Neuronal stem cell (in vitro differentiated cells): ENCODE measurements around the gene CSF2RB.

Source experiments
- DNase-seq: peaks from one replicate; pipeline ENCODE4 v3.0.0-alpha.2; 2013; ENCODE audit warnings: low spot score
- H2AFZ ChIP-seq: one replicate; pipeline ENCODE4 v1.6.1; 2013; ENCODE audit warnings: mild to moderate bottlenecking, low read length, inconsistent platforms
- H2AK5ac ChIP-seq: 2 replicates; pipeline ENCODE4 v1.6.1; 2013; ENCODE audit warnings: low read depth, mild to moderate bottlenecking, inconsistent platforms, low read length, moderate library complexity, mixed read lengths
- H2BK120ac ChIP-seq: 2 replicates; pipeline ENCODE4 v1.6.1; 2013; ENCODE audit warnings: low read depth, mild to moderate bottlenecking, inconsistent platforms, low read length, moderate library complexity, mixed read lengths
- H2BK12ac ChIP-seq: one replicate; pipeline ENCODE4 v1.6.1; 2013; ENCODE audit warnings: low read length, inconsistent platforms
- H2BK15ac ChIP-seq: 2 replicates; pipeline ENCODE4 v1.6.1; 2013; ENCODE audit warnings: mild to moderate bottlenecking, low read length, inconsistent platforms, mixed read lengths
- H2BK5ac ChIP-seq: one replicate; pipeline ENCODE4 v1.6.1; 2013; ENCODE audit warnings: inconsistent platforms, mild to moderate bottlenecking, low read length, moderate library complexity
- H3K14ac ChIP-seq: one replicate; pipeline ENCODE4 v1.6.1; 2013; ENCODE audit warnings: low read length, inconsistent platforms
- H3K18ac ChIP-seq: 2 replicates; pipeline ENCODE4 v1.6.1; 2013; ENCODE audit warnings: low read length, inconsistent platforms
- H3K23ac ChIP-seq: 2 replicates; pipeline ENCODE4 v1.6.1; 2013; ENCODE audit warnings: low read depth, mild to moderate bottlenecking, mixed read lengths, low read length, inconsistent platforms; ENCODE audit not compliant: poor library complexity
- H3K27ac ChIP-seq: replicated peaks from 3 replicates; pipeline ENCODE4 v1.5.1; 2013; ENCODE audit warnings: low read length, inconsistent platforms
- H3K27me3 ChIP-seq, 3 experiments: 2 replicates each; pipeline ENCODE4 v1.6.1; 2013; ENCODE audit warnings: low read length in 3 of 3, mild to moderate bottlenecking in 2 of 3, inconsistent platforms in 1 of 3, low read depth in 1 of 3, mixed read lengths in 1 of 3, moderate library complexity in 1 of 3; ENCODE audit not compliant: control insufficient read depth in 3 of 3, insufficient read depth in 3 of 3
- H3K36me3 ChIP-seq, 2 donors: replicated peaks in 1 of 2; 2 replicates each; pipeline ENCODE4 v1.6.1; 2013; ENCODE audit warnings: low read length in 2 of 2; ENCODE audit not compliant: control insufficient read depth in 2 of 2, insufficient read depth in 2 of 2
- H3K4ac ChIP-seq: 2 replicates; pipeline ENCODE4 v1.6.1; 2013; ENCODE audit warnings: inconsistent platforms, mild to moderate bottlenecking, low read length, moderate library complexity
- H3K4me1 ChIP-seq, 2 donors: 1 replicate in 1 of 2; 2 replicates in 1 of 2; pipeline ENCODE4 v1.6.1; 2013; ENCODE audit warnings: low read length in 2 of 2, low read depth in 1 of 2; ENCODE audit not compliant: control insufficient read depth in 2 of 2, insufficient read depth in 1 of 2
- H3K4me2 ChIP-seq: one replicate; pipeline ENCODE4 v1.6.1; 2013; ENCODE audit warnings: mild to moderate bottlenecking, low read length, inconsistent platforms; ENCODE audit not compliant: insufficient read depth, poor library complexity, severe bottlenecking
- H3K4me3 ChIP-seq, 2 donors: 2 replicates each; pipeline ENCODE4 v1.5.1; 2013; ENCODE audit warnings: low read length in 2 of 2, mild to moderate bottlenecking in 2 of 2, inconsistent platforms in 1 of 2, moderate library complexity in 1 of 2
- H3K79me1 ChIP-seq: one replicate; pipeline ENCODE4 v1.6.1; 2013; ENCODE audit warnings: low read depth, mild to moderate bottlenecking, inconsistent platforms, low read length, moderate library complexity
- H3K9ac ChIP-seq: one replicate; pipeline ENCODE4 v1.6.1; 2013; ENCODE audit warnings: mild to moderate bottlenecking, low read depth, low read length, inconsistent platforms; ENCODE audit not compliant: poor library complexity
- H3K9me3 ChIP-seq, 2 donors: replicated peaks in 1 of 2; 2 replicates each; pipeline versions ENCODE3 to v1.6.1; 2013; ENCODE audit warnings: low read length in 2 of 2, mild to moderate bottlenecking in 2 of 2, inconsistent platforms in 1 of 2, low read depth in 1 of 2, mixed read lengths in 1 of 2, moderate library complexity in 1 of 2; ENCODE audit not compliant: control insufficient read depth in 2 of 2, insufficient read depth in 1 of 2
- H4K8ac ChIP-seq: one replicate; pipeline ENCODE4 v1.6.1; 2013; ENCODE audit warnings: low read depth, mild to moderate bottlenecking, inconsistent platforms, low read length, moderate library complexity
- H4K91ac ChIP-seq: one replicate; pipeline ENCODE4 v1.6.1; 2013; ENCODE audit warnings: low read length, low read depth, mild to moderate bottlenecking, inconsistent platforms; ENCODE audit not compliant: poor library complexity
- WGBS, 2 donors: extraction: QIAGEN DNeasy Blood & Tissue Kit; methylation state at CpG; one replicate each; pipeline ENCODE4 v1.1.7; 2013; ENCODE audit warnings: missing lambda C conversion rate in 2 of 2, mixed read lengths in 1 of 2; ENCODE audit not compliant: insufficient read length in 2 of 2, insufficient replicate concordance in 1 of 2; ENCODE audit errors: extremely low coverage in 2 of 2; 5-methylcytosine and 5-hydroxymethylcytosine counted together

CSF2RB gene

DNA sequence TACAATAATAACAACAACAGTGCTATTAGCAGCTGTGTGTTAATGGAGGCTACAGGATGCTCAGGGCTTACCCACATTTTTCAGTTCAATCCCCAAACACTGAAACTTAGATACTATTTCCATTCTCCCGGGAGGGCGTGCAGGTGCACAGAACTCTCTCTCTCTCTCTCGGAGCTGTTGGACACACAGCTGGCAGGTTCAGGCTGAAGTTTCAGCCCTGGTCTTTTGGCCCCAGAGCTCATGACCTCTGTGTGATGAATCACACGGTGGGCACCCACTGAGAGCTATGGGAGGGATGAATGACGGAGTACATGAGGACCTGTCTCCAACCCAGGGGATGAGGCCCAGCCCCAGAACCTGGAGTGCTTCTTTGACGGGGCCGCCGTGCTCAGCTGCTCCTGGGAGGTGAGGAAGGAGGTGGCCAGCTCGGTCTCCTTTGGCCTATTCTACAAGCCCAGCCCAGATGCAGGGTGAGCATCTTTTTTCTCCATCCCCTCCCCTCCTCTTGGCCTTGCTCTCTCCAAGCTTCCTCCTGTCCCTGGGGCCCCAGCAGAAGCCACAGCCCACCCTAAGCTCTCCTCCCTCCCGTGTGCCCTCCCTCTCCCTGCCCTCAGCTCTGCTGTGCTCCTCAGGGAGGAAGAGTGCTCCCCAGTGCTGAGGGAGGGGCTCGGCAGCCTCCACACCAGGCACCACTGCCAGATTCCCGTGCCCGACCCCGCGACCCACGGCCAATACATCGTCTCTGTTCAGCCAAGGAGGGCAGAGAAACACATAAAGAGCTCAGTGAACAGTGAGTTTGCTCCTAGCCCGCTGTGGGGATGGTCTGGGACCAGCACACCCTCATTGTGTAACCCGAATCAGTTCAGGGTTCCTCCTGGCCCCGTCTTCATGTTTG, 16.9 kb downstream of the CSF2RB start:
- H3K4me1 ChIP-seq: peaks cover 0 to 7% of the 10 kb centered on the region in 2 donors
- H3K18ac ChIP-seq: peak overlapping the region; percentile 6
- H2AFZ ChIP-seq: peak overlapping the region; percentile 7
- no peak overlapping the region for H3K4me3 ChIP-seq
- no peak overlapping the region for H4K91ac ChIP-seq
- no peak overlapping the region for H3K9ac ChIP-seq
- H3K23ac ChIP-seq: no peak overlapping the region
- no peak overlapping the region for H3K27ac ChIP-seq
- no peak overlapping the region for H3K4me2 ChIP-seq
- H3K9me3 ChIP-seq: peaks cover 0 to 1% of the 10 kb centered on the region in 2 donors
- H3K79me1 ChIP-seq: no peaks in the 10 kb centered on the region
- no peak overlapping the region for H2BK12ac ChIP-seq
- H3K14ac ChIP-seq: no peak overlapping the region
- WGBS, 2 donors: no CpG with 5 or more reads among the region's 20 CpGs
- no peak overlapping the region for H4K8ac ChIP-seq
- H3K36me3 ChIP-seq: no peaks in the 10 kb centered on the region
- H3K4ac ChIP-seq: no peak overlapping the region
- H2BK120ac ChIP-seq: no peak overlapping the region
- DNase-seq: no peak
- H2AK5ac ChIP-seq: peak overlapping the region; percentile 49
- peaks cover 0 to 44% (median 0%) of the 10 kb centered on the region in 3 experiments for H3K27me3 ChIP-seq
- H2BK5ac ChIP-seq: no peak overlapping the region
- H2BK15ac ChIP-seq: peak overlapping the region; percentile 13

DNA sequence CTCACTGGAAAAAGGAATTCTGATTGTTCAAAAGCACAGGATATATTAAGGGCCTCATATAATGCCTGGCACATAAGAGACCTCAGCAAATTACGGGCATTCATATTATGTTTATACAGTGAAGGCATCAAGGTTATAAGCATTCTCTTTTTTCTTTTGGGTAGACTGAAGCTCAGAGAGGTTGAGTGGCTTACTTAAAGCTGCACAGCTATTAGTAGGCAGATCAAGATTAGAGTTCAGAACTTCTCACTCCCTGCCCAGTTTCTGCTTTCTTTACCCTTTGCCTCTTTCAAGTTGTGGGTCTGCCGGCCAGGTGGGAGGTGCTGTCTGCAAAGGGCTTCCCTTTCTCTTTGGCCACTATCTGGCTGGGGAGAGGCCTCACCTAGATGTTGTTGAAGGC, 18.0 kb downstream of the CSF2RB start:
- H3K27ac ChIP-seq: no peak overlapping the region
- no peak overlapping the region for H3K4me3 ChIP-seq
- no peak overlapping the region for H3K9ac ChIP-seq
- no peak overlapping the region for H3K23ac ChIP-seq
- H3K79me1 ChIP-seq: no peaks in the 10 kb centered on the region
- no peak overlapping the region for H2BK12ac ChIP-seq
- H3K36me3 ChIP-seq: no peaks in the 10 kb centered on the region
- no peak overlapping the region for H4K91ac ChIP-seq
- no peak overlapping the region for H3K14ac ChIP-seq
- H4K8ac ChIP-seq: no peak overlapping the region
- no peak overlapping the region for H3K4ac ChIP-seq
- H3K18ac ChIP-seq: no peak overlapping the region
- H2BK5ac ChIP-seq: no peak overlapping the region
- H3K27me3 ChIP-seq: peaks cover 0 to 44% (median 0%) of the 10 kb centered on the region in 3 experiments
- H3K4me2 ChIP-seq: no peak overlapping the region
- no peak overlapping the region for H2BK15ac ChIP-seq
- WGBS, 2 donors: no CpG with 5 or more reads among the region's 2 CpGs
- DNase-seq: no peak
- H3K9me3 ChIP-seq: no peaks in the 10 kb centered on the region
- H2AFZ ChIP-seq: no peak overlapping the region
- peaks cover 0 to 7% of the 10 kb centered on the region in 2 donors for H3K4me1 ChIP-seq
- H2AK5ac ChIP-seq: no peak overlapping the region
- no peak overlapping the region for H2BK120ac ChIP-seq

- no peak for DNase-seq
- Histone ChIP-seq H3K9ac (no peak overlapping the region), H3K79me1 (no peaks in the 10 kb centered on the region), H2AK5ac (no peak overlapping the region), H3K4me1 (peaks cover 0 to 2% of the 10 kb centered on the region in 2 donors), H2AFZ (no peak overlapping the region), H3K36me3 (no peaks in the 10 kb centered on the region), H3K9me3 (no peaks in the 10 kb centered on the region), H3K4ac (no peak overlapping the region), H2BK5ac (no peak overlapping the region), H2BK120ac (no peak overlapping the region), H3K14ac (no peak overlapping the region), H2BK12ac (no peak overlapping the region), H3K27me3 (peaks cover 0 to 34% (median 0%) of the 10 kb centered on the region in 3 experiments), H3K4me3 (peak overlapping the region in 1 of 2 donors; percentile 20), H3K4me2 (no peak overlapping the region), H3K18ac (no peak overlapping the region), H3K27ac (no peak overlapping the region), H4K91ac (no peak overlapping the region), H2BK15ac (no peak overlapping the region), H3K23ac (no peak overlapping the region), H4K8ac (no peak overlapping the region)
- WGBS, 2 donors: no CpG with 5 or more reads among the region's 25 CpGs
These were observed 20.4 kb downstream of the CSF2RB start for GRCh38 chr22:36933629-36934417.
